IMR-90 (cell line): ENCODE measurements around the gene IL5RA. TPM values are rescaled to one million over a fixed set of nuclear protein-coding genes. Genes with fewer than 3 reads are reported as not detected.

Source experiments
- ATAC-seq: fragments of 200-7000 bp; cut with Tn5 transposase; 2 replicates; pipeline ENCODE4 v1.9.1; 2020; ENCODE audit warnings: low read depth, mild to moderate bottlenecking, moderate library complexity
- BruUV-seq: library from RNA; stranded (reverse); fragments of 400-500 nt; replicated peaks from 2 replicates; lab custom pipeline; 2021; lab: Mats Ljungman, UMichigan
- CTCF ChIA-PET: fragments of 300-600 bp; formaldehyde crosslinking; extraction: SDS; loops from one replicate; lab custom pipeline; 2021; ENCODE audit warnings: antibody characterized with exemption; lab: Yijun Ruan, JAX
- POLR2A ChIA-PET: fragments of 300-600 bp; sonication (Branson Sonifier 250); formaldehyde crosslinking; loops from one replicate; lab custom pipeline; 2022; ENCODE audit warnings: antibody characterized with exemption; ENCODE audit not compliant: unreplicated experiment; lab: Charles Lee
- DNase-seq: peaks from one replicate; pipeline ENCODE4 v3.0.0; 2013
- H2AFZ ChIP-seq: replicated peaks from 2 replicates; pipeline ENCODE3; 2013; ENCODE audit warnings: low read length, mild to moderate bottlenecking; ENCODE audit not compliant: poor library complexity
- H2AK5ac ChIP-seq: 2 replicates; pipeline ENCODE4 v1.6.1; 2013; ENCODE audit warnings: low read depth, low read length, inconsistent platforms
- H2AK9ac ChIP-seq: replicated peaks from 2 replicates; pipeline ENCODE3; 2013; ENCODE audit warnings: mild to moderate bottlenecking, low read depth, low read length, moderate library complexity; ENCODE audit not compliant: poor library complexity
- H2BK120ac ChIP-seq: 2 replicates; pipeline ENCODE4 v1.6.1; 2013; ENCODE audit warnings: low read depth, low read length, inconsistent platforms
- H2BK15ac ChIP-seq: 3 replicates; pipeline ENCODE4 v1.6.1; 2013; ENCODE audit warnings: low read depth, low read length, inconsistent platforms
- H2BK20ac ChIP-seq: 2 replicates; pipeline ENCODE4 v1.6.1; 2013; ENCODE audit warnings: low read depth, mild to moderate bottlenecking, inconsistent platforms, low read length, moderate library complexity
- H2BK5ac ChIP-seq: 2 replicates; pipeline ENCODE4 v1.6.1; 2013; ENCODE audit warnings: mild to moderate bottlenecking, low read depth, low read length, inconsistent platforms; ENCODE audit not compliant: poor library complexity, severe bottlenecking
- H3K14ac ChIP-seq: replicated peaks from 2 replicates; pipeline ENCODE4 v1.6.1; 2013; ENCODE audit warnings: low read depth, low read length, inconsistent platforms
- H3K18ac ChIP-seq: 2 replicates; pipeline ENCODE4 v1.6.1; 2013; ENCODE audit warnings: low read depth, low read length, control low read depth
- H3K23ac ChIP-seq: 2 replicates; pipeline ENCODE4 v1.6.1; 2013; ENCODE audit warnings: low read depth, low read length, inconsistent platforms
- H3K27ac ChIP-seq: 2 replicates; pipeline ENCODE4 v1.5.1; 2013; ENCODE audit warnings: mild to moderate bottlenecking, control low read depth, low read length; ENCODE audit not compliant: insufficient read depth
- H3K27me3 ChIP-seq: 2 replicates; pipeline ENCODE4 v1.6.1; 2013; ENCODE audit warnings: low read length; ENCODE audit not compliant: control insufficient read depth, insufficient read depth
- H3K36me3 ChIP-seq: 2 replicates; pipeline ENCODE4 v1.6.1; 2013; ENCODE audit warnings: low read length, mixed read lengths; ENCODE audit not compliant: control insufficient read depth, insufficient read depth
- H3K4ac ChIP-seq: 2 replicates; pipeline ENCODE4 v1.6.1; 2013; ENCODE audit warnings: low read depth, low read length, inconsistent platforms
- H3K4me1 ChIP-seq: 2 replicates; pipeline ENCODE4 v1.6.1; 2013; ENCODE audit warnings: low read length, mixed read lengths; ENCODE audit not compliant: control insufficient read depth, insufficient read depth
- H3K4me2 ChIP-seq: 2 replicates; pipeline ENCODE4 v1.6.1; 2013; ENCODE audit warnings: low read depth, mild to moderate bottlenecking, control low read depth, low read length, moderate library complexity
- H3K4me3 ChIP-seq: 2 replicates; pipeline ENCODE4 v1.5.1; 2013; ENCODE audit warnings: low read depth, mild to moderate bottlenecking, control low read depth, low read length, moderate library complexity; ENCODE audit not compliant: insufficient read depth
- H3K56ac ChIP-seq: 2 replicates; pipeline ENCODE4 v1.6.1; 2013; ENCODE audit warnings: low read length, inconsistent platforms; ENCODE audit not compliant: insufficient read depth; ENCODE audit errors: extremely low read depth
- H3K79me1 ChIP-seq, 2 experiments: 2 replicates each; pipeline ENCODE4 v1.6.1; 2013; ENCODE audit warnings: low read length in 2 of 2, inconsistent platforms in 1 of 2, low read depth in 1 of 2
- H3K9ac ChIP-seq: 2 replicates; pipeline ENCODE4 v1.6.1; 2013; ENCODE audit warnings: low read depth, low read length, control low read depth
- H3K9me1 ChIP-seq: 2 replicates; pipeline ENCODE4 v1.6.1; 2013; ENCODE audit warnings: low read length, inconsistent platforms; ENCODE audit not compliant: insufficient read depth
- H3K9me3 ChIP-seq: 2 replicates; pipeline ENCODE4 v1.6.1; 2013; ENCODE audit warnings: low read length; ENCODE audit not compliant: control insufficient read depth, insufficient read depth
- H4K20me1 ChIP-seq: 2 replicates; pipeline ENCODE4 v1.6.1; 2013; ENCODE audit warnings: low read length, inconsistent platforms; ENCODE audit not compliant: insufficient read depth
- H4K5ac ChIP-seq: 2 replicates; pipeline ENCODE4 v1.6.1; 2013; ENCODE audit warnings: mild to moderate bottlenecking, low read depth, low read length, control low read depth
- H4K8ac ChIP-seq, 2 experiments: 2 replicates each; pipeline ENCODE4 v1.6.1; 2013; ENCODE audit warnings: low read depth in 2 of 2, low read length in 2 of 2, control low read depth in 1 of 2, inconsistent platforms in 1 of 2
- H4K91ac ChIP-seq: 2 replicates; pipeline ENCODE4 v1.6.1; 2013; ENCODE audit warnings: low read depth, low read length, inconsistent platforms; ENCODE audit not compliant: insufficient read depth
- BHLHE40 ChIP-seq: fragments of 150-350 bp; IDR thresholded peaks from 2 replicates; pipeline ENCODE4 v1.6.1; 2016; ENCODE audit warnings: mild to moderate bottlenecking, low read depth, low read length
- CEBPB ChIP-seq: IDR thresholded peaks from 2 replicates; pipeline ENCODE4 v1.6.1; 2012; ENCODE audit warnings: low read depth, low read length, improper control_type of control experiment
- CHD1 ChIP-seq: IDR thresholded peaks from 2 replicates; pipeline ENCODE4 v1.6.1; 2012; ENCODE audit warnings: low read depth, low read length, improper control_type of control experiment
- FOS ChIP-seq: fragments of 150-350 bp; IDR thresholded peaks from 2 replicates; pipeline ENCODE4 v1.6.1; 2016; ENCODE audit warnings: low read depth, low read length
- MAFK ChIP-seq: IDR thresholded peaks from 2 replicates; pipeline ENCODE4 v1.6.1; 2012; ENCODE audit warnings: low read depth, low read length, improper control_type of control experiment
- MXI1 ChIP-seq: IDR thresholded peaks from 2 replicates; pipeline ENCODE4 v1.6.1; 2012; ENCODE audit warnings: low read depth, mild to moderate bottlenecking, low read length, moderate library complexity, borderline replicate concordance
- NFE2L2 ChIP-seq: fragments of 150-350 bp; IDR thresholded peaks from 2 replicates; pipeline ENCODE4 v1.6.1; 2016; ENCODE audit warnings: low read depth, mild to moderate bottlenecking, low read length
- POLR2A ChIP-seq: IDR thresholded peaks from 2 replicates; pipeline ENCODE4 v1.6.1; 2012; ENCODE audit warnings: mild to moderate bottlenecking, low read depth, low read length
- RAD21 ChIP-seq: IDR thresholded peaks from 2 replicates; pipeline ENCODE4 v1.6.1; 2012; ENCODE audit warnings: low read length, improper control_type of control experiment
- RCOR1 ChIP-seq: IDR thresholded peaks from 2 replicates; pipeline ENCODE4 v1.6.1; 2012; ENCODE audit warnings: mild to moderate bottlenecking, low read length, improper control_type of control experiment; ENCODE audit not compliant: insufficient replicate concordance
- RFX5 ChIP-seq: IDR thresholded peaks from 2 replicates; pipeline ENCODE4 v1.8.0; 2012; ENCODE audit warnings: low read depth, mild to moderate bottlenecking, low read length, moderate library complexity
- SMC3 ChIP-seq: fragments of 150-350 bp; IDR thresholded peaks from 2 replicates; pipeline ENCODE4 v1.6.1; 2016; ENCODE audit warnings: low read depth, mild to moderate bottlenecking, antibody characterized with exemption, low read length, moderate library complexity
- WGBS, 2 experiments: methylation state at CpG; one replicate each; pipeline versions ENCODE4 v1.1.5 to v1.1.7; 2013; ENCODE audit warnings: missing lambda C conversion rate in 2 of 2; ENCODE audit not compliant: insufficient read length in 1 of 2; ENCODE audit errors: extremely low coverage in 2 of 2; 5-methylcytosine and 5-hydroxymethylcytosine counted together
- dilution Hi-C: fragments of 300-500 bp; cut with HindIII; formaldehyde crosslinking; loops from one replicate; pipeline ENCODE4 v1.14.3; 2018; ENCODE audit warnings: low sequenced_read_pairs; ENCODE audit not compliant: unreplicated experiment
- in situ Hi-C: fragments of 300-500 bp; cut with MboI; formaldehyde crosslinking; loops from 3 replicates; pipeline ENCODE4 v1.14.3; 2019; ENCODE audit warnings: low sequenced_read_pairs, inconsistent platforms, mixed read lengths
- intact Hi-C: fragments of 100-400 bp; cut with micrococcal nuclease; formaldehyde crosslinking; loops from 2 replicates; pipeline ENCODE4 v1.10.0; 2022
- polyA plus RNA-seq, 3 experiments: library from polyadenylated mRNA; depleted of rRNA; stranded (reverse); fragments of >200 nt; gene quantifications; 2 replicates each; pipeline ENCODE4 v1.2.3, GENCODE V29; 2012; ENCODE audit warnings: low replicate concordance in 1 of 3
- total RNA-seq: library from RNA; depleted of rRNA; stranded (reverse); fragments of >200 nt; gene quantifications from 2 replicates; pipeline ENCODE4 v1.2.3, GENCODE V29; 2012
- TF ChIP-seq, protein P1 (sequence below): conservative IDR thresholded peaks from 2 replicates; pipeline ENCODE4 v1.5.1; 2012; ENCODE audit warnings: mild to moderate bottlenecking, low read depth, low read length, improper control_type of control experiment
- TF ChIP-seq, protein P2 (sequence below): fragments of 150-350 bp; IDR thresholded peaks from 2 replicates; pipeline ENCODE4 v1.6.1; 2016; ENCODE audit warnings: low read depth, mild to moderate bottlenecking, low read length, moderate library complexity, borderline replicate concordance

IL5RA gene
- total and polyA plus RNA-seq, 2 of the 4 experiments (the other 2 are of a cell fraction), result not detected

DNA sequence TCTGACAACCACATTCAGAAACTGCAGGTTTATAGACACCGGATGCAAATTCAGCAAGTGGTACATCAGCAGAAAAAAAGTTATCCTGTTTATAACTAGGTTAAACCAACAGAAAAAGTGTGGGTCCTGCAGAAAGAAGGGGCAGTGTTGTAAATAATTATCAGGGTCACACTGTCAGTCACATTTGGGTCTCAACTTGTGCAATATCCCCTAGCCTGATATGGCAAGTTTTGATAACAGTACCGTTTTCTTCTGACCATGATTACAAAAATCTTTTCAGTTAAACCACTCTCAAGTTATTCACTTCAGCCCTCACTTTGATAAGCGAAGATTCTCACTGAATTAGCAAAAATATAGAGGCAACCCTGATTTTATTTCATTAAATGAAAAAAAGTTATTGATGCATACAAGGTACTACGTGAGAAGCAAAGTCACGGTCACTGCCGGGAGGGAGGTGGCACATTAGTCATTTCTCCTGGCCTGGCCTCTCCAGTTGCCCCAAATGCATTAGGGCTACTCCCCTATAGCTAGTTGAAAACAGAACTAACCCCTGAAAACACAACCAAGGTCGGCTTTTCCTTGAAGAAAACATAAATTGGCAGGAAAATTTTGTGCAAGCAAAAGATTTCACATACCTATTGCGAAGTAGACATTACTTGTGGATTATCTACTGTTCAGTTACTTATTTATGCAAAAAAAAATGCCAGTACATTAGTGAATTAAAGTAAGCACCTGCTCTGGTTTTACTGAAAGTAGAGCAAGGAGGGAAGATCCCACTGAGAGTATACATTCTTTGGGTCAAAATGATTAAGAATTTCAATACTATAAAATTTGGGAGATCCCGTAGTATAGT lies 28.6 kb downstream of the IL5RA start (continued):
- no peak for TF ChIP-seq RCOR1

DNA sequence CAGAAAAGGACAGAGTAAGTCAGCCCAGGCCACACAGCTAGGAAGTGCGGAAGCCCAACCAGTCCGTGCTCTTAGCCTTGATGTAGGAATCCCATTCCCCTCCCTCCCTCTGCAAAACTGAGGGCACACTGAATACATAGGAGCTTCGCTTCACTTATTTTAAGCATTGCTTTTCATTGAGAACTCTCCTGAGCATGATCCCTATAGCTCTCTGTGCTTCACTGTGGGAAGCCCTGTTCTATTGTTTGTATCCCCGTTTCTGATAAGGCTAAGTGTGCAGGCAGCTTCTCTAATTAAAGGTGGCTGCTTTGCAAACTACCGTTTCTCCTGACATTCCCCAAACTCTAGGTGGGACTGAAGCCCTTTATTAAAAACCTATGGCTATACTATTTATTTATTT lies 29.9 kb downstream of the IL5RA start:
- Histone ChIP-seq H3K79me1 (no peaks in the 10 kb centered on the region), H3K27me3 (no peaks in the 10 kb centered on the region), H2AK5ac (no peak overlapping the region), H3K14ac (no peak overlapping the region), H3K4me3 (no peak overlapping the region), H3K56ac (no peak overlapping the region), H2AFZ (no peak overlapping the region), H4K91ac (no peak overlapping the region), H3K4me1 (no peaks in the 10 kb centered on the region), H2AK9ac (no peak overlapping the region), H2BK5ac (no peak overlapping the region), H3K9ac (no peak overlapping the region), H2BK120ac (no peak overlapping the region), H4K5ac (no peak overlapping the region), H3K9me3 (peaks cover 2% of the 10 kb centered on the region; the same call in 1 of the 2 replicates), H3K23ac (no peak overlapping the region), H2BK15ac (no peak overlapping the region), H3K9me1 (no peaks in the 10 kb centered on the region), H3K4ac (no peak overlapping the region), H3K4me2 (no peak overlapping the region), H3K36me3 (no peaks in the 10 kb centered on the region), H3K27ac (no peak overlapping the region), H4K20me1 (no peaks in the 10 kb centered on the region), H4K8ac (no peak overlapping the region), H3K18ac (no peak overlapping the region), H2BK20ac (no peak overlapping the region)
- in situ Hi-C loops, result no loop called here
- no CpG with 5 or more reads among the region's 5 CpGs for WGBS, 2 experiments
- POLR2A ChIA-PET, result no interaction called here
- CTCF ChIA-PET, result no interaction called here
- ATAC-seq (no peak), DNase-seq (no peak)
- dilution Hi-C loops, result no loop called here
- intact Hi-C loops, result no loop called here
- no TSS peak for BruUV-seq
- no peak for TF ChIP-seq MAFK
- no peak for TF ChIP-seq SMC3
- TF ChIP-seq, protein P1, sequence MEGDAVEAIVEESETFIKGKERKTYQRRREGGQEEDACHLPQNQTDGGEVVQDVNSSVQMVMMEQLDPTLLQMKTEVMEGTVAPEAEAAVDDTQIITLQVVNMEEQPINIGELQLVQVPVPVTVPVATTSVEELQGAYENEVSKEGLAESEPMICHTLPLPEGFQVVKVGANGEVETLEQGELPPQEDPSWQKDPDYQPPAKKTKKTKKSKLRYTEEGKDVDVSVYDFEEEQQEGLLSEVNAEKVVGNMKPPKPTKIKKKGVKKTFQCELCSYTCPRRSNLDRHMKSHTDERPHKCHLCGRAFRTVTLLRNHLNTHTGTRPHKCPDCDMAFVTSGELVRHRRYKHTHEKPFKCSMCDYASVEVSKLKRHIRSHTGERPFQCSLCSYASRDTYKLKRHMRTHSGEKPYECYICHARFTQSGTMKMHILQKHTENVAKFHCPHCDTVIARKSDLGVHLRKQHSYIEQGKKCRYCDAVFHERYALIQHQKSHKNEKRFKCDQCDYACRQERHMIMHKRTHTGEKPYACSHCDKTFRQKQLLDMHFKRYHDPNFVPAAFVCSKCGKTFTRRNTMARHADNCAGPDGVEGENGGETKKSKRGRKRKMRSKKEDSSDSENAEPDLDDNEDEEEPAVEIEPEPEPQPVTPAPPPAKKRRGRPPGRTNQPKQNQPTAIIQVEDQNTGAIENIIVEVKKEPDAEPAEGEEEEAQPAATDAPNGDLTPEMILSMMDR, result no peak
- no peak for TF ChIP-seq RFX5
- no peak for TF ChIP-seq MXI1
- TF ChIP-seq BHLHE40, result no peak
- TF ChIP-seq NFE2L2, result no peak
- TF ChIP-seq RAD21, result no peak
- TF ChIP-seq CEBPB, result no peak
- no peak for TF ChIP-seq RCOR1
- TF ChIP-seq CHD1, result no peak
- TF ChIP-seq, protein P2, sequence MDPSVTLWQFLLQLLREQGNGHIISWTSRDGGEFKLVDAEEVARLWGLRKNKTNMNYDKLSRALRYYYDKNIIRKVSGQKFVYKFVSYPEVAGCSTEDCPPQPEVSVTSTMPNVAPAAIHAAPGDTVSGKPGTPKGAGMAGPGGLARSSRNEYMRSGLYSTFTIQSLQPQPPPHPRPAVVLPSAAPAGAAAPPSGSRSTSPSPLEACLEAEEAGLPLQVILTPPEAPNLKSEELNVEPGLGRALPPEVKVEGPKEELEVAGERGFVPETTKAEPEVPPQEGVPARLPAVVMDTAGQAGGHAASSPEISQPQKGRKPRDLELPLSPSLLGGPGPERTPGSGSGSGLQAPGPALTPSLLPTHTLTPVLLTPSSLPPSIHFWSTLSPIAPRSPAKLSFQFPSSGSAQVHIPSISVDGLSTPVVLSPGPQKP, result no peak
- TF ChIP-seq FOS, result no peak
- TF ChIP-seq POLR2A, result no peak
